Neuronal stem cell (in vitro differentiated cells): ENCODE measurements around the gene DDHD1.
"Not testable (repeated sequence)": the region's sequence is repeated elsewhere in the genome, so short reads cannot be mapped to it uniquely, and the experiment has no call there.

Experiments used
- DNase-seq: peaks from one replicate; pipeline ENCODE4 v3.0.0-alpha.2; 2013; ENCODE audit warnings: low spot score
- H2AFZ ChIP-seq: one replicate; pipeline ENCODE4 v1.6.1; 2013; ENCODE audit warnings: mild to moderate bottlenecking, low read length, inconsistent platforms
- H2AK5ac ChIP-seq: 2 replicates; pipeline ENCODE4 v1.6.1; 2013; ENCODE audit warnings: low read depth, mild to moderate bottlenecking, inconsistent platforms, low read length, moderate library complexity, mixed read lengths
- H2BK120ac ChIP-seq: 2 replicates; pipeline ENCODE4 v1.6.1; 2013; ENCODE audit warnings: low read depth, mild to moderate bottlenecking, inconsistent platforms, low read length, moderate library complexity, mixed read lengths
- H2BK12ac ChIP-seq: one replicate; pipeline ENCODE4 v1.6.1; 2013; ENCODE audit warnings: low read length, inconsistent platforms
- H2BK15ac ChIP-seq: 2 replicates; pipeline ENCODE4 v1.6.1; 2013; ENCODE audit warnings: mild to moderate bottlenecking, low read length, inconsistent platforms, mixed read lengths
- H2BK5ac ChIP-seq: one replicate; pipeline ENCODE4 v1.6.1; 2013; ENCODE audit warnings: inconsistent platforms, mild to moderate bottlenecking, low read length, moderate library complexity
- H3K14ac ChIP-seq: one replicate; pipeline ENCODE4 v1.6.1; 2013; ENCODE audit warnings: low read length, inconsistent platforms
- H3K18ac ChIP-seq: 2 replicates; pipeline ENCODE4 v1.6.1; 2013; ENCODE audit warnings: low read length, inconsistent platforms
- H3K23ac ChIP-seq: 2 replicates; pipeline ENCODE4 v1.6.1; 2013; ENCODE audit warnings: low read depth, mild to moderate bottlenecking, mixed read lengths, low read length, inconsistent platforms; ENCODE audit not compliant: poor library complexity
- H3K27ac ChIP-seq: replicated peaks from 3 replicates; pipeline ENCODE4 v1.5.1; 2013; ENCODE audit warnings: low read length, inconsistent platforms
- H3K27me3 ChIP-seq, 3 experiments: 2 replicates each; pipeline ENCODE4 v1.6.1; 2013; ENCODE audit warnings: low read length in 3 of 3, mild to moderate bottlenecking in 2 of 3, inconsistent platforms in 1 of 3, low read depth in 1 of 3, mixed read lengths in 1 of 3, moderate library complexity in 1 of 3; ENCODE audit not compliant: control insufficient read depth in 3 of 3, insufficient read depth in 3 of 3
- H3K36me3 ChIP-seq, 2 donors: replicated peaks in 1 of 2; 2 replicates each; pipeline ENCODE4 v1.6.1; 2013; ENCODE audit warnings: low read length in 2 of 2; ENCODE audit not compliant: control insufficient read depth in 2 of 2, insufficient read depth in 2 of 2
- H3K4ac ChIP-seq: 2 replicates; pipeline ENCODE4 v1.6.1; 2013; ENCODE audit warnings: inconsistent platforms, mild to moderate bottlenecking, low read length, moderate library complexity
- H3K4me1 ChIP-seq, 2 donors: 1 replicate in 1 of 2; 2 replicates in 1 of 2; pipeline ENCODE4 v1.6.1; 2013; ENCODE audit warnings: low read length in 2 of 2, low read depth in 1 of 2; ENCODE audit not compliant: control insufficient read depth in 2 of 2, insufficient read depth in 1 of 2
- H3K4me2 ChIP-seq: one replicate; pipeline ENCODE4 v1.6.1; 2013; ENCODE audit warnings: mild to moderate bottlenecking, low read length, inconsistent platforms; ENCODE audit not compliant: insufficient read depth, poor library complexity, severe bottlenecking
- H3K4me3 ChIP-seq, 2 donors: 2 replicates each; pipeline ENCODE4 v1.5.1; 2013; ENCODE audit warnings: low read length in 2 of 2, mild to moderate bottlenecking in 2 of 2, inconsistent platforms in 1 of 2, moderate library complexity in 1 of 2
- H3K79me1 ChIP-seq: one replicate; pipeline ENCODE4 v1.6.1; 2013; ENCODE audit warnings: low read depth, mild to moderate bottlenecking, inconsistent platforms, low read length, moderate library complexity
- H3K9ac ChIP-seq: one replicate; pipeline ENCODE4 v1.6.1; 2013; ENCODE audit warnings: mild to moderate bottlenecking, low read depth, low read length, inconsistent platforms; ENCODE audit not compliant: poor library complexity
- H3K9me3 ChIP-seq, 2 donors: replicated peaks in 1 of 2; 2 replicates each; pipeline versions ENCODE3 to v1.6.1; 2013; ENCODE audit warnings: low read length in 2 of 2, mild to moderate bottlenecking in 2 of 2, inconsistent platforms in 1 of 2, low read depth in 1 of 2, mixed read lengths in 1 of 2, moderate library complexity in 1 of 2; ENCODE audit not compliant: control insufficient read depth in 2 of 2, insufficient read depth in 1 of 2
- H4K8ac ChIP-seq: one replicate; pipeline ENCODE4 v1.6.1; 2013; ENCODE audit warnings: low read depth, mild to moderate bottlenecking, inconsistent platforms, low read length, moderate library complexity
- H4K91ac ChIP-seq: one replicate; pipeline ENCODE4 v1.6.1; 2013; ENCODE audit warnings: low read length, low read depth, mild to moderate bottlenecking, inconsistent platforms; ENCODE audit not compliant: poor library complexity
- WGBS, 2 donors: extraction: QIAGEN DNeasy Blood & Tissue Kit; methylation state at CpG; one replicate each; pipeline ENCODE4 v1.1.7; 2013; ENCODE audit warnings: missing lambda C conversion rate in 2 of 2, mixed read lengths in 1 of 2; ENCODE audit not compliant: insufficient read length in 2 of 2, insufficient replicate concordance in 1 of 2; ENCODE audit errors: extremely low coverage in 2 of 2; 5-methylcytosine and 5-hydroxymethylcytosine counted together

DDHD1 gene

DNA sequence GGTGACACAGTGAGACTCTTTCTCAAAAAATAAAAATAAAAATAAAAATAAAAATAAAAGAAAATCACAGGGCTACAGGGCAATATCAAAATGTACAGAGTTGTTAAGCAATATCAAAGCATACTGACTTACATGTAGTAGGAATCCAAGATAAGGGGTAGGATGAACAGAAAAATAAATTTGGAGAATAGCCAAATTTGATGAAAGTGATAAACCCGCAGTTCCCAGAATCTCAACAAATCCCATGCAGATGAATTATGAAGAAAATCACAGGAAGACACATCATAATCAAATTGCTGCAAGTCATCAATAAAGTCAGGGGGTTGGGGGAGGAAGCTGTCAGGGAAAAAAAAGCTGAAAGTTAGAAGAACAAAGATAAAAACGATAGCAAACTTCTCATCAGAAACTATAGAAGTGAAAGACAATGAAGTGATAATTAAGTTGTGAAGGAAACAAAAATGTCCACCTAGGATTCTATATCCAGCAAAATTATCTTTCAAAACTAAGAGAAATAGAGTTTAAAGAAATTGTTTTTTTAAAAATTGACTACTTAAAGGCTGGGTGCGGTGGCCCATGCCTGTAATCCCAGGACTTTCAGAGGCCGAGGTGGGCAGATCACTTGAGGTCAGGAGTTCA lies 15.4 kb downstream of the DDHD1 start:
- H3K79me1 ChIP-seq, result peaks cover under 1% of the 10 kb centered on the region
- H4K91ac ChIP-seq, result no peak overlapping the region
- no peak overlapping the region for H3K4ac ChIP-seq
- H2BK12ac ChIP-seq, result no peak overlapping the region
- no peaks in the 10 kb centered on the region for H3K36me3 ChIP-seq
- H2BK120ac ChIP-seq, result no peak overlapping the region
- H2BK15ac ChIP-seq, result no peak overlapping the region
- H3K4me1 ChIP-seq, result no peaks in the 10 kb centered on the region
- no peak overlapping the region for H3K4me3 ChIP-seq
- no peak for DNase-seq
- no peaks in the 10 kb centered on the region for H3K27me3 ChIP-seq
- H3K18ac ChIP-seq, result no peak overlapping the region
- no peak overlapping the region for H2AK5ac ChIP-seq
- H3K9me3 ChIP-seq, result peaks cover 2 to 44% of the 10 kb centered on the region in 2 donors
- H2AFZ ChIP-seq, result no peak overlapping the region
- H3K4me2 ChIP-seq, result no peak overlapping the region
- H3K14ac ChIP-seq, result no peak overlapping the region
- WGBS, 2 donors, result no CpG with 5 or more reads among the region's 4 CpGs
- H2BK5ac ChIP-seq, result no peak overlapping the region
- H3K23ac ChIP-seq, result no peak overlapping the region
- no peak overlapping the region for H3K27ac ChIP-seq
- no peak overlapping the region for H3K9ac ChIP-seq
- no peak overlapping the region for H4K8ac ChIP-seq

DNA sequence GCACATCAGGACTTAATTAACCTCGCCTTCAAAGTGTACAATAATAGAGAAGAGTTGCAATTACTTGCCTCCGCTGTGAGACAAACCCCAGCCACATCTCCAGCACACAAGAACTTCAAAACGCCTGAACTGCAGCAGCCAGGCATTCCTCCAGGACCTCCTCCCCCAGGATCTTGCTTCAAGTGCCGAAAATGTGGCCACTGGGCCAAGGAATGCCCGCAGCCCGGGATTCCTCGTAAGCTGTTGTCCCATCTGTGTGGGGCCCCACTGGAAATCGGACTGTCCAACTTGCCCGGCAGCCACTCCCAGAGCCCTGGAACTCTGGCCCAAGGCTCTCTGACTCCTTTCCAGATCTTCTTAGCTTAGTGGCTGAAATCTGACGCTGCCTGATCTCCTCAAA lies 22.6 kb downstream of the DDHD1 start:
- H3K4ac ChIP-seq, H3K79me1 ChIP-seq, H3K4me2 ChIP-seq, H3K4me3 ChIP-seq, DNase-seq, H3K27me3 ChIP-seq, H2BK5ac ChIP-seq, H2BK120ac ChIP-seq, H3K9me3 ChIP-seq, H2BK15ac ChIP-seq, H4K8ac ChIP-seq, H2BK12ac ChIP-seq, H3K4me1 ChIP-seq, H3K18ac ChIP-seq, H4K91ac ChIP-seq, H3K27ac ChIP-seq, H3K23ac ChIP-seq, H3K36me3 ChIP-seq, H2AK5ac ChIP-seq, H2AFZ ChIP-seq, H3K9ac ChIP-seq, H3K14ac ChIP-seq: not testable (repeated sequence)
- WGBS, 2 donors, result no CpG with 5 or more reads among the region's 10 CpGs

DNA sequence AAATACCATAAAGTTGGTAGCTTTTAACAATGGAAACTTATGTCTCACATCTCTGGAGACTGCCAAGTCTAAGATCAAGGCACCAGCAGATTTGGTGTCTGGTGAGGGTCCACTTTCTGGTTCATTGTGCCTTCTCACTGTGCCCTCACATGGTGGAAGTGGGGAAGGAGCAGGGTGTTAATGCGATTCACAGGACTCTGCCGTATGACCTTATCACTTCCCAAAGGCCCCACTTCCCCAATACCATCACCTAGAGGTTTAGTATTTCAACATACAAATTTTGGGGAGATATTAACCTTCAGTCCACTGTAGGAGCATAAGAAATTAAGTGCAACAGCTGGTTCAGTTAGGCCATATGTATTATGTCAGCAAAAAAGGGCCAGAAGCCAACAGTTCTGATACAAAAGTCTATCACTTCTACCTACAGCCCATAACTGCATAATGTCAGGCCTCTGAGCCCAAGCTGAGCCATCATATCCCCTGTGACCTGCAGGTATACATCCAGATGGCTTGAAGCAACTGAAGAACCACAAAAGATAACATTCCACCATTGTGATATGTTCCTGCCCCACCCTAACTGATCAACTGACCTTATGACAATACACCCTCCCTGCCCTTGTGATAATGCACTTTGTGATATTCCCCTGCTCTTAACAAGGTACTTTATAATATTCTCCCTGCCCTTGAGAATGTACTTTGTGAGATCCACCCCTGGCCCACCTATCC lies 24.7 kb downstream of the DDHD1 start:
- Histone ChIP-seq H2BK120ac (no peak overlapping the region), H3K23ac (no peak overlapping the region)
- no CpG with 5 or more reads among the region's 2 CpGs for WGBS, 2 donors

DNA sequence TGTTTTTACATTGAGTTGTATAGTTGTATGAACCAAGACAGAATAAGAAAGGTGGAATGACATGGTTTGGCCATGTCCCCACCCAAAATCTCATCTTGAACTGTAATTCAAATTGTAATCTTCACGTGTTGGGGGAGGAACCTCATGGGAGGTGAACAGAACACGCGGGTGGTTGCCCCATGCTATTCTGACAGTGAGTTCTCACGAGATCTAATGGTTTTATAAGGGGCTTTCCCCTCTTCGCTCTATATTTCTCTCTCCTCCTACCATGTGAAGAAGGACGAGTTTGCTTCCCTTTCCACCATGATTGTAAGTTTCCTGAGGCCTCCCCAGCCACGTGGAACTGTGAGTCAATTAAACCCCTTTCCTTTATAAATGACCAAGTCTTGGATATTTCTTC lies 25.3 kb downstream of the DDHD1 start:
- H3K9ac ChIP-seq, result no peak overlapping the region
- H3K9me3 ChIP-seq, result no peaks in the 10 kb centered on the region
- H4K8ac ChIP-seq, result no peak overlapping the region
- no peak overlapping the region for H3K23ac ChIP-seq
- no peak overlapping the region for H3K18ac ChIP-seq
- H4K91ac ChIP-seq, result no peak overlapping the region
- no peak overlapping the region for H2BK120ac ChIP-seq
- H3K4me3 ChIP-seq, result no peak overlapping the region
- no peak overlapping the region for H3K27ac ChIP-seq
- H3K14ac ChIP-seq, result no peak overlapping the region
- H3K4me2 ChIP-seq, result no peak overlapping the region
- H2AFZ ChIP-seq, result no peak overlapping the region
- peaks cover 2% of the 10 kb centered on the region for H3K79me1 ChIP-seq
- H2BK15ac ChIP-seq, result no peak overlapping the region
- DNase-seq, result no peak
- H3K4me1 ChIP-seq, result no peaks in the 10 kb centered on the region
- no peak overlapping the region for H2BK5ac ChIP-seq
- no peak overlapping the region for H2BK12ac ChIP-seq
- no peak overlapping the region for H2AK5ac ChIP-seq
- H3K4ac ChIP-seq, result no peak overlapping the region
- no peaks in the 10 kb centered on the region for H3K27me3 ChIP-seq
- no peaks in the 10 kb centered on the region for H3K36me3 ChIP-seq
- no CpG with 5 or more reads among the region's 7 CpGs for WGBS, 2 donors

More for the DNA sequence above, 24.7 kb downstream of the DDHD1 start:
- Histone ChIP-seq H3K4me2 (no peak overlapping the region), H2AK5ac (no peak overlapping the region), H4K8ac (no peak overlapping the region), H2BK5ac (no peak overlapping the region), H3K4me3 (no peak overlapping the region), H3K14ac (no peak overlapping the region), H3K36me3 (no peaks in the 10 kb centered on the region), H2BK12ac (no peak overlapping the region), H3K9me3 (no peaks in the 10 kb centered on the region), H3K27ac (no peak overlapping the region), H3K4ac (no peak overlapping the region), H3K9ac (no peak overlapping the region), H3K18ac (no peak overlapping the region), H2AFZ (no peak overlapping the region), H2BK15ac (no peak overlapping the region), H3K4me1 (no peaks in the 10 kb centered on the region), H4K91ac (no peak overlapping the region), H3K27me3 (no peaks in the 10 kb centered on the region), H3K79me1 (peaks cover 2% of the 10 kb centered on the region)
- no peak for DNase-seq
